Sigmoid colon (tissue), 3 donors: Measurements from ENCODE around the gene CLCN4.

ENCODE experiments used
- POLR2A ChIP-seq, 2 donors: fragments of 450-650 bp; IDR thresholded peaks; one replicate each; pipeline ENCODE4 v1.6.1; 2016; ENCODE audit warnings: antibody characterized with exemption in 2 of 2, mild to moderate bottlenecking in 2 of 2, moderate library complexity in 2 of 2
- TF ChIP-seq, protein P1 (sequence below), 4 experiments: fragments of 450-650 bp in 3 of 4; fragments of 200-600 bp in 1 of 4; IDR thresholded peaks; one replicate each; pipeline ENCODE4 v1.5.1; 2016 to 2019; ENCODE audit warnings: antibody characterized with exemption in 4 of 4, mild to moderate bottlenecking in 3 of 4, moderate library complexity in 2 of 4

DNA sequence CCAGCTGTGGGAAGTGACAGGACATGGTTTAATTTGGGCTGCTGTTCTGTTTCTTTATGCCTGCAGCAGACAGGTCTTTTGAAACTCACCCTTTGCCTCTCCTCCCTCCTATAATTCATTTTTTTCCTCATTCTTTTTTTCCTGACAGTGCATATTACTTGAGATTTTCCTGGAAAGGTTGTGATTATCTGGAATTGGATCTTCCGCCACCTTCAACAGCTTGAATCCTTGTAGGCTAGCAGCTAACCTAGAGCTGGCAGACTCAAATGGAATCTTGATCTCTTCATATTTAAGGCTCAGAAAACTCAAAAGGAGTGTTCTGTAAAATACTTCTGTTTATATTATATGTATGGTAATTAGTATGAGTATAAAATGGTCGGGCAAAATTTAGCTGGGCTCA lies 49.3 kb upstream of the CLCN4 start:
- TF ChIP-seq, protein P1, sequence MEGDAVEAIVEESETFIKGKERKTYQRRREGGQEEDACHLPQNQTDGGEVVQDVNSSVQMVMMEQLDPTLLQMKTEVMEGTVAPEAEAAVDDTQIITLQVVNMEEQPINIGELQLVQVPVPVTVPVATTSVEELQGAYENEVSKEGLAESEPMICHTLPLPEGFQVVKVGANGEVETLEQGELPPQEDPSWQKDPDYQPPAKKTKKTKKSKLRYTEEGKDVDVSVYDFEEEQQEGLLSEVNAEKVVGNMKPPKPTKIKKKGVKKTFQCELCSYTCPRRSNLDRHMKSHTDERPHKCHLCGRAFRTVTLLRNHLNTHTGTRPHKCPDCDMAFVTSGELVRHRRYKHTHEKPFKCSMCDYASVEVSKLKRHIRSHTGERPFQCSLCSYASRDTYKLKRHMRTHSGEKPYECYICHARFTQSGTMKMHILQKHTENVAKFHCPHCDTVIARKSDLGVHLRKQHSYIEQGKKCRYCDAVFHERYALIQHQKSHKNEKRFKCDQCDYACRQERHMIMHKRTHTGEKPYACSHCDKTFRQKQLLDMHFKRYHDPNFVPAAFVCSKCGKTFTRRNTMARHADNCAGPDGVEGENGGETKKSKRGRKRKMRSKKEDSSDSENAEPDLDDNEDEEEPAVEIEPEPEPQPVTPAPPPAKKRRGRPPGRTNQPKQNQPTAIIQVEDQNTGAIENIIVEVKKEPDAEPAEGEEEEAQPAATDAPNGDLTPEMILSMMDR (IDR thresholded peaks at IDR 0.05): no peak
- no peak for TF ChIP-seq POLR2A (IDR thresholded peaks at IDR 0.05)
